GM12801 (cell line): ENCODE data around the gene DYNLRB1.

ENCODE experiments used
- CTCF ChIP-seq: IDR thresholded peaks from one replicate; pipeline ENCODE4 v1.5.1; 2011; ENCODE audit warnings: control low read depth; ENCODE audit not compliant: insufficient read length; ENCODE audit errors: extremely low read depth

The DYNLRB1 gene

GRCh38 chr20:34515484-34516246, 557 bp upstream of the DYNLRB1 start:
- TF ChIP-seq CTCF = no peak

GRCh38 chr20:34517114-34517505, 888 bp downstream of the DYNLRB1 start:
- no peak for TF ChIP-seq CTCF

GRCh38 chr20:34522969-34523871, 7.0 kb downstream of the DYNLRB1 start:
- TF ChIP-seq CTCF = no peak

- no peak for TF ChIP-seq CTCF
These were observed 8.2 kb downstream of the DYNLRB1 start for GRCh38 chr20:34524426-34524825.

GRCh38 chr20:34525342-34525708, 9.1 kb downstream of the DYNLRB1 start:
- no peak for TF ChIP-seq CTCF

GRCh38 chr20:34525709-34526416, 9.6 kb downstream of the DYNLRB1 start:
- TF ChIP-seq CTCF = no peak

GRCh38 chr20:34526466-34526865, 10.2 kb downstream of the DYNLRB1 start:
- TF ChIP-seq CTCF = no peak
